OCI-LY7 (cell line): ENCODE results near the gene PTPN21.

ENCODE experiments used
- EZH2phosphoT487 ChIP-seq: fragments of 200-600 bp; sonication (generic); IDR thresholded peaks from 2 replicates; pipeline ENCODE4 v1.6.1; 2018; ENCODE audit warnings: low read depth, borderline replicate concordance, mild to moderate bottlenecking, mixed run types, antibody characterized with exemption, low read length, moderate library complexity, mixed read lengths
- TF ChIP-seq, protein P1 (sequence below): fragments of 200-600 bp; sonication (generic); conservative IDR thresholded peaks from 2 replicates; pipeline ENCODE4 v1.5.1; 2014; ENCODE audit warnings: mild to moderate bottlenecking, antibody characterized with exemption, low read length, moderate library complexity, mixed read lengths

DNA sequence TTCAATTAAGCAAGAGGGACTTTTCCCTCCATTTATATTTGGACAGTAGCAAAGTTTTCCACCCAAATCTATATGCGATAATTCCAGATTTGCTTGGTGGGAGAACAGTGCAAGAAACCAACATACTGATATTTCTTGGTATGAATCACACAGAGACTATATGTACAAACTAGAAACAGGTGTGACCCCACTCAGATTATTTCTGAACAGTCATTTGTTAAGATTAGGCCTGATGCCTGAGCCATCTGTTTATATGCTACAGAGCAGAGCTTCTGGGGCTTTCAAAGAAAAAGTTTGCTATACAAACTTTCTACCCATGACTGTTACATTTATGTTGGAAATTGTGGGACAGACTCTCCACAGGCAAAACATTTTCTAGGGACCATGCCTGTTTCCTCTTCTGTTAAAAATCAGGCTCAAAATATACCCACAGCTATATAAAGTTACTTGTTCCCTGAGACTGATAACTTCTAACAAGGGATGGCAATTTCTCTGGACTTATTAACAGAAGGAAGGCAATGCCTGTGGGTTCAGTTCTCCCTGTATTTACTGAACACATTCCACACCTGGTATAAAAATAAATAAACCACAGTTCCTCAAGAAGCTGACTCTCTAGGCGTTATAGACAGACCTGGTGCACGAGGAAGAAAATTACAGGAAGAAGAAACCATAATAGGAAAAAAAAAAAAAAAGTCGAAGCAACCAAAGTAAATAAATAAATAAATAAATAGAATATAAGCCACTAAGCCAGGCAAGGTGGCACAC, 8.0 kb downstream of the PTPN21 start:
- TF ChIP-seq, protein P1, sequence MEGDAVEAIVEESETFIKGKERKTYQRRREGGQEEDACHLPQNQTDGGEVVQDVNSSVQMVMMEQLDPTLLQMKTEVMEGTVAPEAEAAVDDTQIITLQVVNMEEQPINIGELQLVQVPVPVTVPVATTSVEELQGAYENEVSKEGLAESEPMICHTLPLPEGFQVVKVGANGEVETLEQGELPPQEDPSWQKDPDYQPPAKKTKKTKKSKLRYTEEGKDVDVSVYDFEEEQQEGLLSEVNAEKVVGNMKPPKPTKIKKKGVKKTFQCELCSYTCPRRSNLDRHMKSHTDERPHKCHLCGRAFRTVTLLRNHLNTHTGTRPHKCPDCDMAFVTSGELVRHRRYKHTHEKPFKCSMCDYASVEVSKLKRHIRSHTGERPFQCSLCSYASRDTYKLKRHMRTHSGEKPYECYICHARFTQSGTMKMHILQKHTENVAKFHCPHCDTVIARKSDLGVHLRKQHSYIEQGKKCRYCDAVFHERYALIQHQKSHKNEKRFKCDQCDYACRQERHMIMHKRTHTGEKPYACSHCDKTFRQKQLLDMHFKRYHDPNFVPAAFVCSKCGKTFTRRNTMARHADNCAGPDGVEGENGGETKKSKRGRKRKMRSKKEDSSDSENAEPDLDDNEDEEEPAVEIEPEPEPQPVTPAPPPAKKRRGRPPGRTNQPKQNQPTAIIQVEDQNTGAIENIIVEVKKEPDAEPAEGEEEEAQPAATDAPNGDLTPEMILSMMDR, result no peak
- TF ChIP-seq EZH2phosphoT487, result no peak
